Stimulated activated CD4-positive, alpha-beta T cell treated with anti-CD3 and anti-CD28 coated beads, Interleukin-4, amount 100 ng/mL, for 1 hour (primary cell): Measurements from ENCODE around the gene FOXP1.
"Not testable (repeated sequence)": the region's sequence is repeated elsewhere in the genome, so short reads cannot be mapped to it uniquely, and the experiment has no call there.

Experiments used
- DNase-seq: peaks from one replicate; pipeline ENCODE4 v3.0.0-alpha.2; 2020

The FOXP1 gene

DNA sequence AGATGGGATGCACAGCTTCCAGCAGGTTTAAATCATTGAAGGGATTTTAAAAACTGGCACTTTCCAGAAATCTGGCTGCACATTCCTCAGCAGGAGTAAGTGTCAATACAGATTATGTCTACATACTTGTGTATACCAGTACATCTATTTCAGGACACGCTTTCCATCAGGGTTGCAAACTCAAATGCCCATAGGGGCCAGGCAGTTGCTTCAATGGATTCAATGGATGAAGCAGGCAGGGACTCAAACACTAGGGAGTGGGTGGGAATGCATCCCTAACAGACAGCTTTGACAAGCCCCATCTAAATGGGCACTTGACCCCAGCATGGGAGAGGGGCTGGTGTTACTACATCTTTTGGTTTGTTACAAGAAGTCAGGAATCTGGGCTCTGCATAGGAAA, 136.8 kb downstream of the FOXP1 start:
- no peak for DNase-seq

- DNase-seq = no peak
These were observed 137.3 kb downstream of the FOXP1 start for GRCh38 chr3:71446260-71446659.

DNA sequence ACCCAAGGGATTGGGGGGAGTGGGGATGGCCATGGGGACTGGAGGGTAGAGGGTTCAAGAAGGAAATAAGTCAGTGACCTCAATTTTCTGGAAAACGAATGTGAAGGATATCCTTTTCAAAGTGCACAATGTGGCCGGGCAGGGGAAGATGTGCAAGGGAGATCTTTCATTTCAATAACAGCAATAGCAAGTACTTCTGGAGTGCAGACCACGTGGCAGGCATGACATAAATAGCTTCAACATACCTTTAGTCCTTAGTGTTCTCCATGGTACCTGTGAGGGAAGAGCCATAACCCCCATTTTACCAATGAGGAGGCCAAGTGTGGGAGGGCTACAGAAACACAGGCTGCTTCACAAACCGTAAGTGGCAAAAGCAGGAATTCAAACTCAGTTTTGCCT, 138.7 kb downstream of the FOXP1 start:
- no peak for DNase-seq

DNA sequence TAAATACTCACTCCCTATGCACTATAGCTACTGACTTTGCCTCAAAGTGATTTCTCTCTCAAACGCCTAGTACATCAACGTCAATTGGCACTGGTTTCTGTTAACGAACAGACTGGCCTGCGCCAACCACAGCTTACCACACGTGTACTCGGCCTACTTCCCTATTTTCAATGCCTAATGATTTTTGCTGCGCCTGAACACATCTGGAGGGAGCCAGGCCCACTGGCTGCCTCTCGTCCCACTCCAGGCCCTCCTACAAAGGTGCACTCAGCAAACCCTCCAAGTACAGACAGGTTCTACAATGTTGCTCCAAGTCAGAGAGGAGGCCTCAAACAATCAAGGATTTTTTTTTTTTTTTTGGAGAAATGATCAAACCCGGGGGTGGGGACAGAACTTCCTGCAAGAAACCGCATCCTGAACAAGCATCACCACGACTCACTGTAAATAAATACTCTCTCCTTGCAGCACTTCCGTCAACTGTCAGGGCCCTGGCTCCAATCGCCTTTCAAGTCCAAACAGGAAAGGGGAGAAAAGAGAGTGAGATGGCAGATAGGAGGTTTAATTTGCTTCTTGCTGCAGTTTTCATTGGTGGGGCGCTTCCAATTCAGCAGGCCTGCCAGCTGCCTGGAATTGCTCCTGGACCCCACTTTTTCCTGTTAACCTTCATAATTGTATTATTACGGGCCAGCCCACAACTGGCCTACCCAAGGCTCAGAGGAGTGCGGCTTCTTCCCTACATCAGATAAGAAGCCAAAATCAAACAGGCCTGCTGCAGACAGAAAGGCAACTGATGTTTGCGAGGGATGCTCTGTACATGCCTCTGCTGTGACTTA, 139.3 kb downstream of the FOXP1 start:
- no peak for DNase-seq

GRCh38 chr3:71443332-71443731, 140.2 kb downstream of the FOXP1 start:
- no peak for DNase-seq

GRCh38 chr3:71442652-71443042, 140.9 kb downstream of the FOXP1 start:
- no peak for DNase-seq

GRCh38 chr3:71441925-71442651, 141.4 kb downstream of the FOXP1 start:
- DNase-seq = no peak

GRCh38 chr3:71441217-71441924, 142.2 kb downstream of the FOXP1 start:
- DNase-seq = no peak

DNA sequence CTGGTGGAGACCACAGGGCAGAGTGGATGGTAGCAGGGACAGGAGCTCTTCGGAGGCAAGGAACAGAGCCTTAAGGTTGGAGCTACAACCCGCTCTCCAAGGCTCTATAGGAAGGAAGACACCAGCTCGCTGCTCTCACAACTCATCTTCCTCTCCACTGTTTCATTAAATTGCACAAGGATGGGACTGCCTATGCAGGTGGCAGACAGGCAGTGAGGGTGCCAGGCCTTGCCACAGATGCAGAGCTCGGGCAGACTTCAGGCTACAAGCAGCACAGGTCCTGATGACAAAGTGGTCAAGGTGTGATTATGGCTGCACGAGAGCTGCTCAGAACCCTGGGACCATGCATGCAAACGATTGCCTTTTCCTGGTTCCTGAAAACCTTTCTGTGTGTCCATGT, 144.6 kb downstream of the FOXP1 start:
- DNase-seq = no peak

DNA sequence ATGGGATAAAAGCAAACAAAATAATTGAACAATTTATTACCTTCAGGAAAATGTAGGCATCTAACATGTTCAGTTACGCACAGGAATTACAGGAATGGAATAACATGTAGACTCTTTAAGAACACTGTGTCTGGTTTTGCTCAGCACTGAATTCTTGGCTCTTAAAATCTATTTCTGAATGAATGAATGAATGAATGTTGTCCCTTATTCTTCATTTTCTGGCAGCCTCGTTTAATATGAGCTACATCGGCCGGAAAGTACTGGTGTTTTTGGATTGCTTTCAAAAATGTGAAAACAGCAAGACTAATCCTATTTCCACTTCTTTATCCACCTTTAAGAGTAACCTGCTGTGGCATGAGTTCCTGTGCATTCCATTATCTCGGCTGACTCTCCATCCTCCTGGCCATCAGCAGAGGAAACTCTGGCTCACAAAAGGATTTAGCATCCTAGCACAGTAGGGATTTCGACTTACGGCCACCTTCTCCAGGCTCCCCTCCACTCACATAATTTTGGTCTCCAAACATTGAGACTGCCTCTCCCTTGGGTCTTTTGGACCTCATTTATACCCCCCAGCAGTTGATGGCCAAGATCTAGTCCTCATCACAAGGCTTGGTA, 145.3 kb downstream of the FOXP1 start:
- DNase-seq = no peak

DNA sequence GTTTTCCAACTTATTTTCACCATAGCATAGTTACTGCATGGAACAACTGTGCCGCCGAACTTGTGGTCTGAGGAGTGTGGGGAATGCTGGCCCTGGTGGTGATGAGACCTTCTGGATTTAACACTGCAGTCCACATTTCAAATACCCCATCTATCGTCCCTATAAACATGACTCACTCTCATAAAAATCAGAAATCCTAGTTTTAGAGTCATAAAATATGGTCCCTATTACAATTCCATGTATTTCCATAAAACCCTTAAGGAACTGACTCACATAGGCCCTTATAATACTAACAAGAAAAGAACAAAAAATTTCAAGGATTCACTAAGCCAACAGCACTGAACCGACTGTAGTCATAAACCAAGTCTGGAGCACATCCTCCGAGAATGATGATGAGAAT, 147.2 kb downstream of the FOXP1 start:
- DNase-seq = no peak

- not testable (repeated sequence) for DNase-seq
These were observed 147.7 kb downstream of the FOXP1 start for GRCh38 chr3:71435836-71436235.

DNA sequence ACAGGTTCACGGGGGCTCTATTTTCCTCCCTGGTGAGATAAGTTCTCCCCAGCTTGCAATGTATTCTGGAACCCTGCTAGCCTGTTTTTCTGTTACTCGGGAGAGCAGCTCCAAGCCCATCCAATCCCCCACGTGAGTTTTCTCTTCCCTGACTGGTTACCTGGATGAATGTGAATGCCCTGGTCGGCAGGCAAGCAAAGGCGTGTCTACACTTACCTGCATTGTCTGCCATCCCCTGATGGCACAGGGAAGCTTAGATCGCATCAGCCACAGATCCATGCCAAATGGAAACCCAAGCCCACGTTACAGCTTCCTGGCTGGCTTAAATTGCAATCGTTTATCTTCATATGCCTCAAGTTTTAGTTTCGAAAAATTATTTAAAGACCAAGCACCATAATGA, 149.9 kb downstream of the FOXP1 start:
- DNase-seq = no peak

DNA sequence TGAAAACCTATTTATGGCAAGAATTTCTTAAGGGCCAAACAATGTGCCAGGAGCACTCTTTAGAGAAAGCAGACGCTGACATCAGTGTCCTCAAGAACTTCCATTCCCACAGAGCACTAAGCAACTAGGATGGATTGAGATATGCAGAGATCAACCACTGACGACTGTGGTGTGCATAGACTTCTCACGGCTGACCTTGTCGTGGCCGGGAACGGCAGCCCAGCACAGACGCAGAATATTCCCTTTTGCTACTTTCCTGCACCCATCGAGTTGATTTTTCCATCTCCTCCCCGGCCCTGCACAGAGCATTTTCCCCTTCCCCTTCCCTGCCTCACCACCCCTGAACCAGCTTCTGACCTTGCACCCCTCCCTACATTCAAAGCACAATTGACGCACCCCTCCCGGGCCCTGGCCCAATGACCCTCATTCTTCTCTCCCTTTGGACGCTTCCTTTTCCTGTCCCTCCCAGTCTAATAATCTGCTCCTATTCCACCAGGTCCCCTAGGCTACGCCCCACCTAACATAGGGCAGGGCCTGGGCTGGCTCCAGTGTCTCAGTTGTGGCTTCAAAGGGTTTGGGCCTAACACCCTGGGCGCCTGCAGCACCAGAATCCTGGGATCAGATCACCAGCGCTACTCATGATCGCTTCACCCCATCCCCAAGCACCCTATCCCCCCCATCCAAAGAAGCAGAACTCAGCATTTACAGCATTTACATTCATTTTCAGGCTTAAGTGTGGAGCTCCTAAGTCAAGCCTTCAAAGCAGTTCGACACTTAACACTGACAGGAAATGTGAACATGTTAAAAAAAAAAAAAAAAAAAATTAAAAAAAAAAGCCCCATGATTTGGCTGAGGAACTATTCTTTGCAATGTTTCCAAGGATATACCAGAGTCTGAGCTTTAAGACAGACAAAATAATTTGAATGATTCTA, 151.2 kb downstream of the FOXP1 start:
- no peak for DNase-seq

GRCh38 chr3:71430941-71431552, 152.5 kb downstream of the FOXP1 start:
- no peak for DNase-seq

DNA sequence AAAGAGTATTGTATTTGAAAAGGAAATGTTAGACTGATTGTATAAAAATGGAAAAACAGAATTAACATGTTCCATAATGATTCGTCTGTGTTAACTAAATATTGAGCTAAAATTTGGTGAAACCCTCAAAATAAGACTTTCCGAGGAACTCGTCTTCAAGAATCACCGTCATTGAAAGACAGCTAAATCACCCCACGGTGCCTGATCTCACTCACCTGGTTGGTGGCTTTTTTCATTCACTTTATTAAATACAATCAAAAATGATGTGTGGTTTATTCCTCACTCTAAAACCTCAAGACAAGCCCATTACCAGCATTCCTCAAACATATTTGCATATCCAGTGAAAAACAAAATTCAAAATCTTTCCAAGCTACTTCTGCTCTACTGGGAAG, 153.9 kb downstream of the FOXP1 start:
- DNase-seq = no peak

- DNase-seq = no peak
These were observed 154.5 kb downstream of the FOXP1 start for GRCh38 chr3:71428841-71429596.

- DNase-seq = no peak
These were observed 157.9 kb downstream of the FOXP1 start for GRCh38 chr3:71425491-71426071.

DNA sequence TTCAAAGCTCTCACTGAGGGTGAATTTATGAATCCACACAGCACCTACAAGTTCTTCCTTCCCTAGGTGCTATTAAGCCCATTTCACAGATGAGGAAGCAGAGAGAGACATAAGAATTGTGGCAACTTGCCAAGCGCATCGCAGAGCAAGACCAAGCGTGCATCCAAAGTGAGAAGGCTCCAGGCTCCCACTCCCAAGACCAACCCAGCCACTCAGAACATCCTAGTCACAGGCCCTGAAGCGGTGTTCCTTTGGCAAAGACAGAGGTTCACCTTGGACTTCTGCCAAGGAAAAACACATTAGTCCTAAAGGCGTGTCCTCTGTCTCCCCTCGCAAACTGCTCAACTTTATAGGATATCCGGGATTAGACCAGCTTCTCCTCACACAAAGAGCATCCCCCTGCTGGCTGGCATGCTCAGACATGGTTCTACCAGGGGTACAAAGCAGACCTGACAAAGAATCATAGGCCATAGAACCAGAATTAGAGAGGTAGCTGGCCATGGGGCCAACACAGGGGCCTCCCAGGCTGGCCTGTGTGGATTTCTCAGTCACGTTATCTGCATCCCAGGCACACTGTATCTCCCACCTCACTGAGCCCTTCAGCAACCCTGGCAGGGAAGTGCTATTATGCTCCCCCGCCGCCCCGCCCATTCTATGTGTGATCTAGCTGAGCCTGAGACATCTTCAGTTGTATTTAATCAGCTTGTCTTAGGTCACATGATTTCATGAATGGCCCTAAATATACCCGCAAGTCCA, 160.2 kb downstream of the FOXP1 start:
- no peak for DNase-seq
